ENCODE measurements around the gene TUBA4B.
A peak's percentile ranks its signal among the peaks of the same experiment; 100 is the strongest.
"Not testable (repeated sequence)": the region's sequence is repeated elsewhere in the genome, so short reads cannot be mapped to it uniquely, and the experiment has no call there.

Gene TUBA4B

DNA sequence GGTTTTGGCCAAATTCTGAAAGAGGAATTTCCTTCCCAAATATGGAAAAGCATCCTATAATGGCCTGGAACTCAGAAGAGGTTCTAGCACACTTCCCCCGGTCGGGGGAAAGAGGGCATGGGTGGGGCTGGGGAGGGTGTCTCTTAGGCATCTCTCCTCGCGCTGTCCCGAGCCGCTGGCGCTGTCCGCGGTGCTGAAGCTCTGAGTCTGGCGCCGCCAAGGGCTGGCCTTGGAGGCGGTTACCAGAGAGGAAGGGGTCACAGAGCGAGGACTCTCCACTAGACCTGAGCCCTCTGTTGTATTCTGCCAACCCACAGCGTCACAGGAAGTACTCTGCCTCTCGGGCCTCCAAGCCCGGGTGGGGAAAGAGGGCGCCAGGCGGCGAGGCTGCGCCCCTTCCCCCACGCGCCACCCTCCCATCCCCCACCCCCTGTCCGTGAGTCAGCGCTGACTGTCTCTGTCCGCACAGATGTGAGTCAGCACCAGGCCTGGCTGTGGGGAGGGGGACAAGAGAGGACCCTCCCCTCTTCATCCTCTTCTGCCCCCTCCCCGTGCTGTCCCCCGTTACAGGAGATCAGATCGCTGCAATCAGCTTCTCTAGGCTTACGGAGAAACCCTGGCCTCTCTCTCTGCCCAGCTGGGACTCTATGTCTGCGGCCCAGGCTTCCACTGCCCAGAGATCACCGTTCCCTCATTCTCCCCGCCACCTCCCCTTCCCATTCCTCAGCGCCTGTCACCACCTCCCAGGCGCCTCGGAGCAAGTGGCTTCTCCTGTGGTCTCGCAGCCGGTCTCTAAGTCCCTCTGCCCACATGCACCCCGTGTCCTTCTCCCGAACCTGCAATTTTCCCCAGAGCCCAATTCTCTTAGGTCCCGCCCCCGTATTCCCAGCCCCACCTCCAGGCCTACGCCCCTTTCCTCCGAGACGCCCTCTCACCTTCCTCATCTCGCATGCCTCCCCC lies 55.4 kb downstream of the TUBA4B start:
- H3K4me1 ChIP-seq (ENCODE audit: insufficient read depth, low read length), result peaks cover 10% of the 10 kb centered on the region
- no peaks in the 10 kb centered on the region for H3K9me3 ChIP-seq (ENCODE audit: control insufficient read depth, insufficient read depth, low read length)
- no peaks in the 10 kb centered on the region for H3K36me3 ChIP-seq (ENCODE audit: insufficient read depth, low read length)
- peak overlapping the region; percentile 62; the same call in 1 of the 2 replicates for H3K9ac ChIP-seq (ENCODE audit: low read depth, low read length)

DNA sequence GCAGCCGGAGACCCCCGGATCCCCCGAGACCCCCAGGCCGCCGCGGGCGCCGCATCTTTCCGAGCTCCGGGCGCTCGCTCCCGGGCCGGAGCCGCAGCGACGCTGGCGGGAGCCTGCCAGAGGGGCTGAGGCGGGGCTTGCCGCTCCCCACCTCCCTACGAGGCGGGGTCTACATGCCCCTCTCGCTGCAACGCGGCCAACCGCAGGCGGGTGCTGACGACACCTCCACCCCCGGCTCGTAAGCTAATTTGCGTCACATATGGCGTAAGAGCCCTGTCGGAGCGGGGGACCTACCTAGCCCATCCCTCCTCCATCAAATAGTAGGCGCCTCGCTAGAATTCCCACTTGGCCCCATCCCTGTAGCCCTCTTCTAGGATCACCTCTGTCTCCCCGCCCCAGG lies 56.2 kb downstream of the TUBA4B start, which contains the start of gene PTPRN:
Gene PTPRN (minus strand): TSS at position 124 of the 400 bp plus-strand sequence. CDS start 69 bp downstream, at position 55.
- Histone ChIP-seq H3K9ac (ENCODE audit: low read depth, low read length) (peak within 1 kb of the TSS; percentile 62; the same call in 1 of the 2 replicates), H3K36me3 (ENCODE audit: insufficient read depth, low read length) (no peaks in the 10 kb centered on the region), H3K9me3 (ENCODE audit: control insufficient read depth, insufficient read depth, low read length) (no peaks in the 10 kb centered on the region), H3K4me1 (ENCODE audit: insufficient read depth, low read length) (peaks cover 10% of the 10 kb centered on the region)

DNA sequence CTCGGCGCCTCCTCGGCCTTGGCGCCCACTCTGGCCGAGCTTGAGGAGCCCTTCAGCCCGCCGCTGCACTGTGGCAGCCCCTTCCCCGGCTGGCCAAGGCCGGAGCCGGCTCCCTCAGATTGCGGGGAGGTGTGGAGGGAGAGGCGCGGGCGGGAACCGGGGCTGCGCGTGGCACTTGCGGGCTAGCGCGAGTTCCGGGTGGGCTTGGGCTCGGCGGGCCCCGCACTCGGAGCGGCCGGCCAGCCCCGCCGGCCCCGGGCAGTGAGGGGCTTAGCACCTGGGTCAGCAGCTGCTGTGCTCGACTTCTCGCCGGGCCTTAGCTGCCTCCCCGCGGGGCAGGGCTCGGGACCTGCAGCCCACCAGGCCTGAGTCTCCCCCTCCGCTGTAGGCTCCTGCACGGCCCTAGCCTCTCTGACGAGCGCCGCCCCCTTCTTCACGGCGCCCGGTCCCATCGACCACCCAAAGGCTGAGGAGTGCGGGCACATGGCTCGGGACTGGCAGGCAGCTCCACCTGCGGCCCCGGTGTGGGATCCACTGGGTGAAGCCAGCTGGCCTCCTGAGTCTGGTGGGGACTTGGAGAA lies 59.7 kb downstream of the TUBA4B start:
- H3K36me3 ChIP-seq (ENCODE audit: insufficient read depth, low read length); H3K9me3 ChIP-seq (ENCODE audit: control insufficient read depth, insufficient read depth, low read length); H3K4me1 ChIP-seq (ENCODE audit: insufficient read depth, low read length); H3K9ac ChIP-seq (ENCODE audit: low read depth, low read length): not testable (repeated sequence)

DNA sequence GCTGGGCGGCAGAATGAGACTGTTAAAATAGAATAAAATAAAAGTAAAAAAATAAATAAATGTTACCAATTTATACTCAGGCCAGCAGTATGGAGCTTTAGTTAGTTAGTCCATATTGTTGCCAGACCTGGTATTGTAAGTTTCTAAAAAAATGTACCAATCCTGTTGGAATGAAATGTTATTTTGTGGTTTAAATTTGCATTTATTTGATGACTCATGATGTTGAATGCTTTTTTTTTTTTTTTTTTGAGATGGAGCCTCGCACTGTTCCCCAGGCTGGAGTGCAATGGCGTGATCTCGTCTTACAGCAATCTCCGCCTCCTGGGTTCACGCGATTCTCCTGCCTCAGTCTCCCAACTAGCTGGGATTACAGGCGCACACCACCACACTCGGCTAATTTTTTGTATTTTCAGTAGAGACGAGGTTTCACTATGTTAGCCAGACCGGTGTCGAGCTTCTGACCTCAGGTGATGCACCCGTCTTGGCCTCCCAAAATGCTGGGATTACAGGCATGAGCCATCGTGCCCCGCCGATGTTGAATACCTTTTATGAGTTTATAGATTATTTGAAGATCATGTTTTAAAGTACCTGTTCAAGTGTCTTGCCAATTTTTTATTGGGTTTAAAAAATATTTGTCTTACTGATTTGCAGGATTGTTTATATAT lies 61.9 kb downstream of the TUBA4B start:
- Histone ChIP-seq H3K36me3 (ENCODE audit: insufficient read depth, low read length) (no peaks in the 10 kb centered on the region), H3K9ac (ENCODE audit: low read depth, low read length) (no peak overlapping the region), H3K9me3 (ENCODE audit: control insufficient read depth, insufficient read depth, low read length) (no peaks in the 10 kb centered on the region), H3K4me1 (ENCODE audit: insufficient read depth, low read length) (peaks cover 10% of the 10 kb centered on the region)
